ENCODE measurements around the gene TP53INP2.

DNA sequence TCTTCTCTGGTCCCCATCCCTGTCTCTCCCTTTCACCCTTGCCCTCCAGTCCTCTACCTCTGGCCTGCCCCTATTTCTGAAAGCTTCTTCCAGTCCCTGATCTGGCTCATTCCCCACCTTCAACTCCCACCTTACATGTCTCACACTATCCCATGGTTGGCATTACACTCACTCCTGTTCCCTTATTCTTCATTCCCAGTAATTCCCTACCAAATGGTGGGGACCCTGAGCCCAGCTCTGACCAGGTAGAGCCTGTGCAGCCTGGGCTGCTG is 6.4 kb downstream of the TP53INP2 start:
- no peak for TF ChIP-seq TBP (optimal IDR thresholded peaks at IDR 0.05; ENCODE audit: low read depth, low read length)
- no peak for TF ChIP-seq EP300 (IDR thresholded peaks at IDR 0.05; ENCODE audit: low read length)
- no peak for TF ChIP-seq HNRNPLL (IDR thresholded peaks at IDR 0.05; ENCODE audit: low read depth, low read length, poor library complexity, severe bottlenecking)
- TF ChIP-seq, protein P1, sequence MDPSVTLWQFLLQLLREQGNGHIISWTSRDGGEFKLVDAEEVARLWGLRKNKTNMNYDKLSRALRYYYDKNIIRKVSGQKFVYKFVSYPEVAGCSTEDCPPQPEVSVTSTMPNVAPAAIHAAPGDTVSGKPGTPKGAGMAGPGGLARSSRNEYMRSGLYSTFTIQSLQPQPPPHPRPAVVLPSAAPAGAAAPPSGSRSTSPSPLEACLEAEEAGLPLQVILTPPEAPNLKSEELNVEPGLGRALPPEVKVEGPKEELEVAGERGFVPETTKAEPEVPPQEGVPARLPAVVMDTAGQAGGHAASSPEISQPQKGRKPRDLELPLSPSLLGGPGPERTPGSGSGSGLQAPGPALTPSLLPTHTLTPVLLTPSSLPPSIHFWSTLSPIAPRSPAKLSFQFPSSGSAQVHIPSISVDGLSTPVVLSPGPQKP (CRISPR knock-in tag; IDR thresholded peaks at IDR 0.05): no peak
- TF ChIP-seq ZNF121 (CRISPR knock-in tag; conservative IDR thresholded peaks at IDR 0.05): no peak
- TF ChIP-seq GTF2F1 (IDR thresholded peaks at IDR 0.05; ENCODE audit: low read depth, low read length): no peak
- TF ChIP-seq, protein P2, sequence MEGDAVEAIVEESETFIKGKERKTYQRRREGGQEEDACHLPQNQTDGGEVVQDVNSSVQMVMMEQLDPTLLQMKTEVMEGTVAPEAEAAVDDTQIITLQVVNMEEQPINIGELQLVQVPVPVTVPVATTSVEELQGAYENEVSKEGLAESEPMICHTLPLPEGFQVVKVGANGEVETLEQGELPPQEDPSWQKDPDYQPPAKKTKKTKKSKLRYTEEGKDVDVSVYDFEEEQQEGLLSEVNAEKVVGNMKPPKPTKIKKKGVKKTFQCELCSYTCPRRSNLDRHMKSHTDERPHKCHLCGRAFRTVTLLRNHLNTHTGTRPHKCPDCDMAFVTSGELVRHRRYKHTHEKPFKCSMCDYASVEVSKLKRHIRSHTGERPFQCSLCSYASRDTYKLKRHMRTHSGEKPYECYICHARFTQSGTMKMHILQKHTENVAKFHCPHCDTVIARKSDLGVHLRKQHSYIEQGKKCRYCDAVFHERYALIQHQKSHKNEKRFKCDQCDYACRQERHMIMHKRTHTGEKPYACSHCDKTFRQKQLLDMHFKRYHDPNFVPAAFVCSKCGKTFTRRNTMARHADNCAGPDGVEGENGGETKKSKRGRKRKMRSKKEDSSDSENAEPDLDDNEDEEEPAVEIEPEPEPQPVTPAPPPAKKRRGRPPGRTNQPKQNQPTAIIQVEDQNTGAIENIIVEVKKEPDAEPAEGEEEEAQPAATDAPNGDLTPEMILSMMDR (IDR thresholded peaks at IDR 0.05 in 2 of 3, conservative IDR thresholded peaks at IDR 0.05 in 1 of 3; ENCODE audit: insufficient read depth in 2 of 3, low read depth in 1 of 3, low read length in 3 of 3): no peak
- TF ChIP-seq, protein P3, sequence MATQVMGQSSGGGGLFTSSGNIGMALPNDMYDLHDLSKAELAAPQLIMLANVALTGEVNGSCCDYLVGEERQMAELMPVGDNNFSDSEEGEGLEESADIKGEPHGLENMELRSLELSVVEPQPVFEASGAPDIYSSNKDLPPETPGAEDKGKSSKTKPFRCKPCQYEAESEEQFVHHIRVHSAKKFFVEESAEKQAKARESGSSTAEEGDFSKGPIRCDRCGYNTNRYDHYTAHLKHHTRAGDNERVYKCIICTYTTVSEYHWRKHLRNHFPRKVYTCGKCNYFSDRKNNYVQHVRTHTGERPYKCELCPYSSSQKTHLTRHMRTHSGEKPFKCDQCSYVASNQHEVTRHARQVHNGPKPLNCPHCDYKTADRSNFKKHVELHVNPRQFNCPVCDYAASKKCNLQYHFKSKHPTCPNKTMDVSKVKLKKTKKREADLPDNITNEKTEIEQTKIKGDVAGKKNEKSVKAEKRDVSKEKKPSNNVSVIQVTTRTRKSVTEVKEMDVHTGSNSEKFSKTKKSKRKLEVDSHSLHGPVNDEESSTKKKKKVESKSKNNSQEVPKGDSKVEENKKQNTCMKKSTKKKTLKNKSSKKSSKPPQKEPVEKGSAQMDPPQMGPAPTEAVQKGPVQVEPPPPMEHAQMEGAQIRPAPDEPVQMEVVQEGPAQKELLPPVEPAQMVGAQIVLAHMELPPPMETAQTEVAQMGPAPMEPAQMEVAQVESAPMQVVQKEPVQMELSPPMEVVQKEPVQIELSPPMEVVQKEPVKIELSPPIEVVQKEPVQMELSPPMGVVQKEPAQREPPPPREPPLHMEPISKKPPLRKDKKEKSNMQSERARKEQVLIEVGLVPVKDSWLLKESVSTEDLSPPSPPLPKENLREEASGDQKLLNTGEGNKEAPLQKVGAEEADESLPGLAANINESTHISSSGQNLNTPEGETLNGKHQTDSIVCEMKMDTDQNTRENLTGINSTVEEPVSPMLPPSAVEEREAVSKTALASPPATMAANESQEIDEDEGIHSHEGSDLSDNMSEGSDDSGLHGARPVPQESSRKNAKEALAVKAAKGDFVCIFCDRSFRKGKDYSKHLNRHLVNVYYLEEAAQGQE (IDR thresholded peaks at IDR 0.05; ENCODE audit: borderline replicate concordance): no peak
- TF ChIP-seq, protein P3 (CRISPR knock-in tag; IDR thresholded peaks at IDR 0.05; ENCODE audit: low read depth): no peak
